OCI-LY1 (cell line): ENCODE data around the gene HYDIN.

Experiments
- H2AFZ ChIP-seq: fragments of 200-600 bp; sonication (generic), shearing (Covaris generic); 2 replicates; pipeline ENCODE4 v1.6.0; 2014; ENCODE audit warnings: antibody characterized with exemption, mild to moderate bottlenecking, low read length
- H3F3A ChIP-seq: fragments of 200-600 bp; sonication (generic), shearing (Covaris generic); 2 replicates; pipeline ENCODE4 v1.6.0; 2014; ENCODE audit warnings: mild to moderate bottlenecking, antibody characterized with exemption, low read length, moderate library complexity; ENCODE audit not compliant: insufficient read depth
- H3K27ac ChIP-seq: fragments of 200-600 bp; sonication (generic); 2 replicates; pipeline ENCODE4 v1.5.1; 2014; ENCODE audit warnings: low read length, mixed run types, mild to moderate bottlenecking, low read depth; ENCODE audit not compliant: poor library complexity, severe bottlenecking
- H3K27me3 ChIP-seq: fragments of 200-600 bp; sonication (generic); 2 replicates; pipeline ENCODE4 v1.6.0; 2014; ENCODE audit warnings: antibody characterized with exemption, mild to moderate bottlenecking, low read length, moderate library complexity; ENCODE audit not compliant: insufficient read depth
- H3K36me3 ChIP-seq: fragments of 200-600 bp; sonication (generic); 2 replicates; pipeline ENCODE4 v1.6.1; 2014; ENCODE audit warnings: mild to moderate bottlenecking, antibody characterized with exemption, low read length, moderate library complexity, mixed read lengths; ENCODE audit not compliant: insufficient read depth
- H3K4me1 ChIP-seq: fragments of 200-600 bp; sonication (generic); 2 replicates; pipeline ENCODE4 v1.5.1; 2014; ENCODE audit warnings: mild to moderate bottlenecking, low read length, moderate library complexity; ENCODE audit not compliant: insufficient read depth, severe bottlenecking
- H3K4me2 ChIP-seq: fragments of 200-600 bp; sonication (generic), shearing (Covaris generic); 2 replicates; pipeline ENCODE4 v1.6.1; 2014; ENCODE audit warnings: low read length
- H3K4me3 ChIP-seq: fragments of 200-600 bp; sonication (generic); 2 replicates; pipeline ENCODE4 v1.5.1; 2014; ENCODE audit warnings: low read length, low read depth, mild to moderate bottlenecking, mixed read lengths; ENCODE audit not compliant: poor library complexity, severe bottlenecking
- H3K79me2 ChIP-seq: fragments of 200-600 bp; shearing (Covaris generic); 2 replicates; pipeline ENCODE4 v1.6.1; 2016; ENCODE audit warnings: mixed run types, low read length, mixed read lengths; ENCODE audit not compliant: insufficient read depth
- H3K9ac ChIP-seq: fragments of 200-600 bp; sonication (generic), shearing (Covaris generic); 2 replicates; pipeline ENCODE4 v1.6.1; 2014; ENCODE audit warnings: mild to moderate bottlenecking, low read length, mixed read lengths
- H3K9me2 ChIP-seq: fragments of 200-600 bp; sonication (generic), shearing (Covaris generic); 2 replicates; pipeline ENCODE4 v1.6.1; 2014; ENCODE audit warnings: low read depth, mild to moderate bottlenecking, low read length, mixed read lengths
- H3K9me3 ChIP-seq: fragments of 200-600 bp; shearing (Covaris generic); 2 replicates; pipeline ENCODE4 v1.6.1; 2014; ENCODE audit warnings: low read length, mixed read lengths
- H4K20me1 ChIP-seq: fragments of 200-600 bp; sonication (generic), shearing (Covaris generic); 2 replicates; pipeline ENCODE4 v1.6.0; 2016; ENCODE audit warnings: mild to moderate bottlenecking, low read length; ENCODE audit not compliant: insufficient read depth
- CTCF ChIP-seq: fragments of 200-600 bp; sonication (generic), shearing (Covaris generic); IDR thresholded peaks from 2 replicates; pipeline ENCODE4 v1.5.1; 2017; ENCODE audit warnings: mild to moderate bottlenecking, antibody characterized with exemption, low read length, moderate library complexity, mixed read lengths
- EZH2 ChIP-seq: fragments of 200-600 bp; sonication (generic), shearing (Covaris generic); IDR thresholded peaks from 2 replicates; pipeline ENCODE4 v1.8.0; 2017; ENCODE audit warnings: borderline replicate concordance, mixed run types, mild to moderate bottlenecking, antibody characterized with exemption, low read length, moderate library complexity, mixed read lengths

Gene HYDIN

GRCh38 chr16:71250461-71251235 lies 20.1 kb upstream of the HYDIN start:
- H2AFZ ChIP-seq: no peak overlapping the region
- no peaks in the 10 kb centered on the region for H3K4me1 ChIP-seq
- H3K4me2 ChIP-seq: no peak overlapping the region
- TF ChIP-seq EZH2 (no peak), CTCF (no peak)
- no peaks in the 10 kb centered on the region for H3F3A ChIP-seq
- no peak overlapping the region for H3K27ac ChIP-seq
- H3K4me3 ChIP-seq: no peak overlapping the region
- no peaks in the 10 kb centered on the region for H3K79me2 ChIP-seq
- H3K27me3 ChIP-seq: no peaks in the 10 kb centered on the region
- H3K9me2 ChIP-seq: no peaks in the 10 kb centered on the region
- no peaks in the 10 kb centered on the region for H3K36me3 ChIP-seq
- no peaks in the 10 kb centered on the region for H4K20me1 ChIP-seq
- H3K9ac ChIP-seq: no peak overlapping the region
- no peaks in the 10 kb centered on the region for H3K9me3 ChIP-seq

- no peak overlapping the region for H3K27ac ChIP-seq
- no peaks in the 10 kb centered on the region for H3F3A ChIP-seq
- TF ChIP-seq CTCF (no peak; the same call in 1 of the 2 replicates), EZH2 (no peak)
- no peaks in the 10 kb centered on the region for H3K36me3 ChIP-seq
- no peak overlapping the region for H3K9ac ChIP-seq
- no peaks in the 10 kb centered on the region for H4K20me1 ChIP-seq
- no peaks in the 10 kb centered on the region for H3K79me2 ChIP-seq
- H3K4me1 ChIP-seq: no peaks in the 10 kb centered on the region
- no peak overlapping the region for H3K4me2 ChIP-seq
- H3K9me3 ChIP-seq: no peaks in the 10 kb centered on the region
- no peak overlapping the region for H3K4me3 ChIP-seq
- H2AFZ ChIP-seq: no peak overlapping the region
- H3K27me3 ChIP-seq: no peaks in the 10 kb centered on the region
- H3K9me2 ChIP-seq: no peaks in the 10 kb centered on the region
Measured at GRCh38 chr16:71249399-71249798, 18.9 kb upstream of the HYDIN start.

- H2AFZ ChIP-seq: no peak overlapping the region
- no peak for TF ChIP-seq CTCF
- no peak for TF ChIP-seq EZH2
- no peaks in the 10 kb centered on the region for H3K9me3 ChIP-seq
- no peaks in the 10 kb centered on the region for H3F3A ChIP-seq
- H3K36me3 ChIP-seq: no peaks in the 10 kb centered on the region
- no peaks in the 10 kb centered on the region for H3K9me2 ChIP-seq
- H3K27me3 ChIP-seq: no peaks in the 10 kb centered on the region
- no peaks in the 10 kb centered on the region for H3K4me1 ChIP-seq
- H3K9ac ChIP-seq: no peak overlapping the region
- H4K20me1 ChIP-seq: no peaks in the 10 kb centered on the region
- H3K4me2 ChIP-seq: no peak overlapping the region
- no peak overlapping the region for H3K27ac ChIP-seq
- no peaks in the 10 kb centered on the region for H3K79me2 ChIP-seq
- H3K4me3 ChIP-seq: no peak overlapping the region
Measured at GRCh38 chr16:71247478-71247877, 17.0 kb upstream of the HYDIN start.
